GM19395 (cell line): Measurements from ENCODE around the gene NCOA1.

Experiments used
- ATAC-seq: cut with Tn5 transposase; IDR thresholded peaks from one replicate; pipeline ENCODE4 v1.9.1; 2021; ENCODE audit warnings: mild to moderate bottlenecking, moderate library complexity; ENCODE audit not compliant: unreplicated experiment

The NCOA1 gene

DNA sequence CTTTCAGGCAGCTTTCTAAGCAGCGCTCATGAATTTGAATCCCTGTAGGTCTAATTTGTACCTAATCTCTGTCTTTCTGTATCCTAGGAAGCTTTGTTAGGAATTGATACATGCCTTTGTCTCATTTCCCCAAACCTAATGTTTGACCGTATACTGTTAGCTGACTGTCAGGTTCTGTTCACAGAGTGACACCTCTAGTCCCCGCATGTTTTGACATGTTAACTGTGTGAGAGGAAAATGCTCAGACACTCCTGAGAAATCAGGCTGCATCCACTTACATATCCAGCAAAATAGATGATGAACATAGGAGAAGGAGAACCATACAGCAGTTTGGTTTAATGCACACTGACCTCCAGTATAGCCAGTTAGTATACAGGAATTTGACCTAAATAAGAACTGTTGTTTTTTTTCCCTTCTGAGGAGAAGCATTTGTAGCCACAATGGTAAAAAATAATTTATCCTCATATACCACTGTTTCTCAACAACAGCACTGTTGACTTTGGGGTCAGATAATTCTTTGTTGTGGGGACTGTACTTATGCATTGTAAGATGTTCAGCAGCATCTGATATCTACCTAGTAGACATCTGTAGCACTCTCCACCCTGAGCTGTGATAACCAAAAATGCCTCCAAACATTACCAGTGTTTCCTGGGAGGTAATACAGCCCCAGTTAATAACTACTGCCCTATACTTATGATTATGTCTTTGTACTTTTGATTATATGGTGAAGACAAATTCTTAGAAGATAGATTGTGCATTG, 130.9 kb downstream of the NCOA1 start:
- no peak for ATAC-seq

DNA sequence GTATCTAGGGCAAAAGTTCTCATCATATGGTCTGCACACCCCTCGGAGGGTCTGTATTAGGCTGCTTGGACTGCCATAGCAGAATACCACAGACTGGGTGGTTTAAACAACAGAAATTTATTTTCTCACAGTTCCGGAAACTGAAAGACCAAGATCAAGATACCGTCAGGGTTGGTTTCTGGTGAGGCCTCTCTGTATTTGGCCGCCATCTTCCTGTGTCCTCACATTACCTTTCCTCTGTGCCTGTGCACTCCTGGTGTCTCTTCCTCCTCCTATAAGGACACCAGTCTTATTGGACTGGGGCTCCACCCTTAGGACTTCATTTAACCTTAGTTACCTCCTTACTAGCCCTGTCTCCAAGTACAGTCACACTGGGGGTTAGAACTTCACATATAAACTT, 132.5 kb downstream of the NCOA1 start:
- no peak for ATAC-seq

DNA sequence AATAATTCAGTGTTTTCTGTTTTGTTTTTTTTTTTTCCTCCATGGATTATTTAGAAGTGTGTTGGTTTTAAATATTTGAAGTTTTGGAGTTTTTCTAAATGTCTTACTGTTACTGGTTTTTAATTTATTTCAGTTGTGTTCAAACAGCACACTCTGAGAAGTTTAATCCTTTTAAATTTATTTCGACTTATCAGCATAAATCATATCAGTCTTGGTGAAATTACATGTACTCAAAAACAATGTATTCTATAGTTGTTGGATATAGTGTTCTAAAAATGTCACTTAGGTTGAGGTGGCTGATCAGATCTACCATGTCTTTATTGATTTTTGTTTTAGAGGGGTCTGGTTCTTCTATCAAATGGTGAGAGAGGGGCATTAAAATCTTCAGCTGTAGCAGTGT, 134.7 kb downstream of the NCOA1 start:
- no peak for ATAC-seq

DNA sequence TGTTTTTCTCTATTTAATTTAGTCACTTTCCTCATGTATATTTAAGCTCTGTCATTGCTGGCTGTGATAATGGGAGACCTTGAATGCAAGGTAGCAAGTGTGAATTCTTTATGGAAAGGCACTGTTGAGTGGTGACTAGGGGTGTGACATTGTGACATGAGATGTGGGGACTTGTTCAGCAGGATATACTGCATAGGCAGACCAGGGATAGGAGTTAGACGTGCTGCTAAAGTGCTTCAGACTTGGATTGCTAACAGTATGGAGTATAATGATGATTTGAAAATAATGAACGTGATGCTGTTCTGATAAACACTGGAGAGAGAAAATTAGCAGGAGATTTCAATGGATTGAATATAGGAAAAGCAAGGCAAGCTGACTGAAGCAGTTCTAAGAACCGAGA, 135.1 kb downstream of the NCOA1 start:
- no peak for ATAC-seq

DNA sequence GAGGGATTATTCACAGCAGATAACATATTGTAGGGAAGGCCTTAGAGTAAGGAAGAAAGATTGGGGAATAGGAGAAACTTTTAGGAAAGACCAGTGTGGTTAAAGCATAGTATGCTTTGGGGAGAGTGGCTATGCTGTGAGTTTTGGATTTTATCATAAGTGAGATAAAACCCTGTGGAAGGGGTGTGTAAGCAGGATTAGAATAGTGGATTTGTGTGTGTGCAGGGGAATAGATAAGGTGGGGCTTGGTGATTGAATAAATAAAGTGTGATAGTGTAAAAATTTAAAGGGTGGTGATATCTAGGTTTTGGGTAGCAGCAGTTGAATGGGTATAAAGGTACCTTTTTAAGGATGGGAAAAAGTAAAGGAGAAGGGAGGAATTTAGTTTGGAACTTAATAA, 137.7 kb downstream of the NCOA1 start:
- ATAC-seq, result no peak

DNA sequence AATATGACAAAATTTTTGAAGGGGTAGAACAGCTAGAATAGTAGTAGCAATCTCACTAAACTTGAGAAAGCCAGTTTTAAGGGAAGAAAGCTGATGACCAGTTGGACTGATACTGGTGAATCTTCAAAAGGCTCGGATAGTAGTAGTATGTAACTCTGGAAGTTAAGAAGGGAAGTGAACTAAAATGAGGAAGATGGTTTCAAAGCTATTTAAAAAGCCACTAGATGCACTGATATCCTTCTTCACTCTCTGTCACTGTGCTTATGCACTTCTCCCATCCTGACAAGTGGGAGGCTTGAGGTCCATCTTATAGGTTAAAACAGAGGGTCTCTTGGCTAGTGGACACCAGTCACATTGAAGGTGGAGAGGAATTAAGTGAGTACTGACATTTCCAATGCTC, 141.1 kb downstream of the NCOA1 start:
- ATAC-seq, result no peak

DNA sequence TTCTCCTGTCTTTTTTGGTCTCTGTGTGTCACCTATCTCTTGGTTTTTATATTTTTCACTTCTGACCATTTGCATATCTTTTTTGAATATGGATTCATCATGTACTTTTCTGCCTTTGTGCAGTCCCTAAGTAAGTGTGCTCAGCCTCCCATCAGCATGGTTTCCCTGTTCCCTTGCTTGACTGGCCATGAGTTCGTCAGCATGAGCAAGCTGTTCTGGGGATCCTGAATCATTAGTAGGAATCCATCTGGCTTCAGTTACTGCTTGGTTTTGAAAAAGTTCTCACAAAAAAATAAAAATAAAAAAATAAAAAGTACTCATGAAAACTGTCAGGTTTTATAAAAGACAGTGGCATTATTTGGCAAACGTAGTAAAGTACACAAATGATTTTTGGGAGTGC, 144.1 kb downstream of the NCOA1 start:
- ATAC-seq, result no peak

DNA sequence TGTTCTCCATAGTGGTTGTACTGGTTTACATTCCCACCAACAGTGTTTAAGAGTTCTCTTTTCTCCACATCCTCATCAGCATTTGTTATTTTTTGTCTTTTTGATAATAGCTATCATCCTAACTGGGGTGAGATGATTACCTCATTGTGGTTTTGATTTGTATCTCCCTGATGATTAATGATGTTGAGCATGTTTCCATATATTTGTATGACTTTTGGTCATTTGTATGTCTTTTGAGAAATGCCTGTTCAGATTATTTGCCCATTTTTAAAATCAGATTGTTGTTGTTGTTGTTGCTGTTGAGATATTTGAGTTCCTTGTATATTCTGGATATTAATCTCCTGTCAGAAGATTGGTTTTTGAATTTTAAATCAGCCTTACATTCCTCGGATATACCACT, 147.5 kb downstream of the NCOA1 start:
- ATAC-seq, result no peak

DNA sequence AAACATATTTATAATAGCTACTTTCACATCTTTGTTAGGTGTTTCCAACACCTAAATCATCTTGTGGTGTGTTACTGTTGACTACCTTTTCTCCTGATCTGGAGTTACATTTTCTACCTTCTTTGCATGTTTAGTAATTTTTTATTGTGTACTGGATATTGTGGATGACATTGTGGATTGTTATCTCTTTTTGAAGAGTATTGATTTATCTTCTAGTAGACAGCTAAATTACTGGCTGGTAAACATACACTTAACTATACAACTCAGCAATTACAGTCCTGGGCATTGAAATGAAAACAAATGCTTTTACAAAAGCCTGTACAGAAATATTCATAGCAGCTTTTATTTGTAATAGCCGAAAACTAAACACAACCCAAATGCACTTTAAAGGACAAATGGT, 151.3 kb downstream of the NCOA1 start:
- ATAC-seq, result no peak

DNA sequence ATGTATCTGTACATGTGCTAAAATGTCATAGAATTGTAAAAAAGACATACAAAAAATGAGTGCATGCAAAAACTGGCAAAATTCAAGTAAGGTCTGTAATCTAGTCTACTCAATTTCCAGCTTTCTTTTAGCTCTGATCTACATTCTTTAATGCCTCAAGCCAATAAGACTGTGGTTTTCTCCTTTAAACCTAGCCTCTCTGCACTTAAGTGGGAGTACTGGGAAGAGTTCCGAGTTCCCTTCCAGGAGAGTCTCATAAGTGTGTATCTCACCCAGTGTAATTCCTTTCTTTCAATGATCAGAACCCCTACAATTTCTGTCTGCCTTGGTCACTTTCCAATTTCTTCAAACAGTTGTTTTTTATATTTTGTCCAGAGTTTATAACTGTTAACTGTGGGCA, 152.0 kb downstream of the NCOA1 start:
- no peak for ATAC-seq

DNA sequence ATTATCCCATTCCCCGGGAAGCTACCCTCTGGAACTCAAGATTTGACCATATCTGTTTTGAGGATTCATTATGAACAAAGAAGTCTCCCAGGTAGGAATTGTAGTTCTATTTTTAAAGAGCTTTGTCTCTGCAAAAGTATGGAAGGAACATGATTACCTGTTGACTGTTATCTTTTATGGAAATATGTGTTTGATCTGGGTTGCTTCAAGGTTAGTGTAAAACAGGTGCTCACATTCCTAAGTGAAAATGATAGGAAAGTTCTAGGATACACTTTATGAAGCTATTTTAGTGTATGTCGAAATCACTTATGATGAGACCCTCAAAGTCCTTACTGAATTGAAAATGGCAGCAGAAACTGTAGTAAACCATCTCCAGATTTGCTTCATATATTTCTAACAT, 153.0 kb downstream of the NCOA1 start:
- ATAC-seq, result no peak

DNA sequence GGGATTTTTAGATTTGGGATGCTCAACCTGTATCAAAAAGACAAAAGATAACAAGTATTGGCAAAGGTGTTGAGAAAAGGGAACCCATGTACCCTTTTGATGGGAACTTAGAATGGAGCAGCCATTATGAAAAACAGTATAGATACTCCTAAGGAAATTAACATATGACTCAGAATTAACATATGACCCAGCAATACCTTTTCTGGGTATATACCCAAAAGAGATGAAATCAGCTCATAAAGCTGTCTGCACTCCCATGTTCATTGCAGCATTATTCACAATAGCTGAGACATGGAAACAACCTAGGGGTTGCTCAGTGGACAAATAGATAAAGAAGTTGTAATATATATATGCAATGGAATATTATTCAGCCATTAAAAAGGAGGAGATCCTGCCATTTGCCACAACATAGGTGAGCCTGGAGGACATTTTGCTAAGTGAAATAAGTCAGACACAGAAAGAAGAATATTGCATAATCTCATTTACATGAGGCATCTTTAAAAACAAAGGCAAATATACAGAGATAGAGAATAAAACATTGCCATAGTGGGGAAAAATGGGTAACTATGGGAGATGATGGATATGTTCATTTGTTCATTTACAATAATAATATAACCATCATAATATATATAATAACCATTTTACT, 160.1 kb downstream of the NCOA1 start:
- ATAC-seq, result no peak

DNA sequence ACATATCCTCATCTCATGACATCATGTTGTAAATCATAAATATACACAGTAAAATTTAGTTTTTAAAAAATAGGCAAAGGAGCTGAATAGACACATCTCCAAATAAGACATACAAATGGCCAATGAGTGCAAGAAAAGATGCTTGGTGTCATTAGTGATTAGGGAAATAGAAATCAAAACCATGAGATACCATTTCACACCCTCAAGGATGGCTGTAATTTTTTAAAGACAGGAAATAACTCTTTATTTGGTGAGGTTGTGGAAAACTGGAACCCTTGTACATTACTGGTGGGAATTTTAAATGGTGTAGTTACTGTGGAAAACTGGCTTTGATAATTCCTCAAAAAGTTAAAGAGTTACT, 160.6 kb downstream of the NCOA1 start:
- no peak for ATAC-seq

DNA sequence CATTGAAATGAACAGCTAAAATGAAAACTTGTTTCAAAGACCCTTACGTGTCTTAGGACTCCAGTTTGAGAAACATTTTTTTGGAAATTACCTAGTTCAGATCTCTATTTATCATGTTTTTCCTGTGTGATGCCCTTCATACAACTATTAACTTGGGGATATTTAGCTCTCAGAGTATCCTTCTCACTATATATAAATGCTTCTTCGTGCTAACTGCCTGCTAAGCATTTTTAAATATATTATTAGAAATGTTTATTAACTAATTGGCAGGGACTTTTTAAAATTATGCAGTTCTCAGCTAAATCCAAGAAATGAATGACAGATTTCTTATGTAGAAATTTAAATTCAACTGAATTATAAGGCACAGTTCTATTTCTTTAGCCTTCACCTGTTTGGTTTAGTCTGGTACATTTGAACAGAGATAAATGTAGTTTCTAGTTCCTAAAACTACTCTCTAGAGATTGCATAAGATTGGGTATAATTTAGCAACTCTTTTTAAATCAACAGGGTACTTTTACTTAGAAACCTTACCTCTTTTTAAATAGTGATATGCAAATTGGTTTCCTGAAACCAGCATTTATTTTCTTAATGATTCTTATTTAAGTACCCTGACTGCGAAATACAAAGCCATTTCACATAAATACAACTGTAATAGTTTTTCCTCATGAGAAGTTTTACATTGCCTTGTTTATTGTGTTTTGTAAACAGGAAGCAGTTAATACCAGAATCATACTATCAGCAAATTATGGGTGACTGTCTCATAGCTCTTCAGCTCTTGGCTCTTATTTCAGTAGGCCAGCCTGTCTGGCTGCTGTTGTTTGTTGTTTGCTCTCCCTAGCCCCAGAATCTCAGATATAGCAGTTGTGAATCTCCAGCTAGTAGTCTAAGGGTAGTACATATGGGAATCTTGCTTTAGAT, 161.5 kb downstream of the NCOA1 start:
- ATAC-seq, result no peak

DNA sequence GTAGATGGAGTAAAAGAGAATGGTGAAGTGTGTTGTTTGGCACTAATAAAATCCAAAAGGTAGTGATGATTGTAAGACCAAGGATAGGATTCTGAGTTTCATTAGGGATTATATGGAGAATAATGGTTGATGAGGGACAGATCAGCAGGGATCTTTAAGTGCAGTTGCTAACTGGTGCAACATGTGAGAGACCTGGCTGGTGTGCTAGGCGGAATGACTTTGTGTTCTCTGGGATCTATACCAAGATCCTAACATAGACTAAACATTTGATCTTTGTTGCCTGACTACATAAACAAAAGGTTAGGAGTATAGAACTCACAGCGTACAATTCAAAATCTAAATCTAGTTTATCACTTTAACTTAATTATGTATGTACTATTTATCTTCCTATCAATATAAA, 166.8 kb downstream of the NCOA1 start:
- ATAC-seq, result no peak

DNA sequence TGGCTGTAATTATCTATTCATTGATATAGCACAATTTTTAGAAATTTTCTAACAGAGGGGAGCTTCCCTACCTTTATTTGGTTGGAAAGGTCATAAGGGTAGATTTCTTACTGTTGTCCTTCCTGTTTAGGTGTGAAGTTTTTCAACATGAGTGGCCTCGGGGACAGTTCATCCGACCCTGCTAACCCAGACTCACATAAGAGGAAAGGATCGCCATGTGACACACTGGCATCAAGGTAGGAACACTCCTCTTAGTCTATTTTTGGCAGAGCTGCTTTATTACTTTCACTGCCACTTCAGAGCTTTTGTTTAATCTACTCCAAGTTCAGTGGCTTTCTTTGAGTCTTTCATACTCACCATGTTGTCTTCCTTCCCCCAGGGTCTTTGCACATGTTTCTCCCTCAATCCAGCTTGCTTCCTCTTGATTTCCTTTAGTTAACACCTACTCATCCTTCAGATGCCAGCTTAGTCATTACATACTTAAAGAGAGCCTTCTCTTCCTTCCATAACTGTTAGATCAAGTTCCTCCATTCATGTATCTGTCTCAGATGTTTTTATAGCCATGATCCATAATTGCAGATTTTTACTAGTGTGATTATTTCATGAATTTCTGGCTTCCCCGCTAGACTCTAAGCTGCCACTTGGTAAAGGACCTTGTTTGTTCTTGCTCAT, 167.6 kb downstream of the NCOA1 start:
- no peak for ATAC-seq

DNA sequence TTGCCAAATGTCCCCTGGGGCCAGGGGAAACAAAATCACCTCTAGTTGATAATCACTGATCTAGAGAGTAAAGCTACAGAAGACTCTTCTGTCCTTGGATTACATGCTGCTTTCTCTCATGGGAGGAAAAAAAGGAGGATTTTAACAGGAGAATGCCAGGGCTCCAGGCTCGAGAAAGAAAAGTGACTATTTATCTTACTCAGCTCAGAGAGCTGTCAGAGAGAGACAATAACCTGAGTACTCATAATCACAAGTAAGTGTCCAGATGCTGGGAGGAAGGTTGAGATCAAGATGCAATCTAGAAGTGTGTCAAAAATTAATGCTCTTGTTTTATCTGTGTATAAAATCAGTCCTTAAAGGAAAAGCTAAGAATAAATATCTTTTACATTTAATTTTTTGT, 168.8 kb downstream of the NCOA1 start:
- no peak for ATAC-seq

DNA sequence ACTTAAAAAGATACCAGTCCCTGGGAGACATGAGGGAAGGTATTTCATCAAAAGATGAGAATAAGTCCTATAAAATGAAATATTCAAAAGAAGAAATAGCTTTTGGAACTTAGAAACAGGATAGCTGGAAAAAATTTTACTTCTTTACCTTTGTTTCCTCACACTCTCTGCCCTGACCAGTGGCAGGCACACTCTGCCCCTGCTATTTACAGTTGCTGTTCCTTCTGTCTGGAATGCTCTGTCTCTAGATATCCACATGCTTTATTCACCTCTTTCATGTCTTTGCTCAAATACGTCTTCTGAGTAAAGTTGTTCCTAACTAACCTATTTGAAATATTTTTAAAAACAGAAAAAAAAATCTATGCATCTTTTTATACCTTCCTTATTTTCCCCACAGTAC, 176.5 kb downstream of the NCOA1 start:
- ATAC-seq, result no peak

DNA sequence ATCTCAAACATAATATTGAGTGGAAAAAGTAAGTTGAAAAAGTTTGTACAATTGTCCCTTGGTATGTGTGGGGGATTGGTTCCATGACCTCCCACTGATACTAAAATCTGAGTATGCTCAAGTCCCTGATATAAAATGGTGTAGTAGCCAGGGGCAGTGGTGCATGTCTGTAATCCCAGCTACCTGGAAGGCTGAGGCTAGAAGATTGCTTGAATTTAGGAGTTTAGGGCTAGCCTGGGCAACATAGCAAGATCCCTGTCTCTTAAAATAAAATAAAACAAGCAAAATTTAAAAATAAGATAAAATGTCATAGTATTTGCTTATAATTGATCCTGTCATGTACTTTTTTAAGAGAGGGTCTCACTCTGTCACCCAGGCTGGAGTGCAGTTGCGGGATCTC, 180.2 kb downstream of the NCOA1 start:
- no peak for ATAC-seq

DNA sequence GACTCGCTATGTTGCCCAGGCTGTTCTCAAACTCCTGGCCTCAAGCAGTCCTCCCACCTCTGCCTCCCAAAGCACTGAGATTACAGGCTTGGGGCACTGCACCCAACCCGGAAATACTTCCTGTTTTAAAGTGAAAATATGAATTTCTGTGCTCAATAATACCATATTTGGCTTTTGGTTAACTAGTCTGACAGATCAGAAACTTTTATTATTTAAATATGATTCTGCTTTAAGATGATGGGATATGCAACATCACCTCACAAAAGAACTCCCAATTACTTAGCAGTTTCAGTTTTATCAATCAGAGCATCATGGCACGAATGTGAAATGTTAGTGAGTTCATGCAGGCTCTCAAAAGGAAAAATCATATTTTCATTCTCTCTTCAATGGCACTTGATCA, 181.5 kb downstream of the NCOA1 start:
- no peak for ATAC-seq

DNA sequence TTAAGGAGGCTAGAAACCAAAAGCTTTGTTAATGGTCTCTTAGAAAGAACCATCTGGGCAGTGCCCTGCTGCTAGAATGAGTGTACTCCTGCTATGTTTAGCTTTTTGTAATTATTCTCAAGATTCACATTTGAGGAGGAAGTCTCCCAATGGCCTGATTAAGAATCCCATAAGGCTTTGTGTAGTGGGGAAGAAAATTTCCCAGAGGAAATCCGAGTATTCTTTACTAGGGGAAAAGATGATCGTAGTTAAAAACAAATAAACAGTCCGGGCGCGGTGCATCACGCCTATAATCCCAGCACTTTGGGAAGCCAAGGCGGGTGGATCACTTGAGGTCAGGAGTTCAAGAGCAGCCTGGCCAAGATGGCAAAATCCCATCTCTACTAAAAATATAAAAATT, 184.3 kb downstream of the NCOA1 start:
- ATAC-seq, result no peak
